SK-N-SH (cell line): ENCODE data around the gene C19orf47. TPM values are rescaled to one million over a fixed set of nuclear protein-coding genes. Genes with fewer than 3 reads are reported as not detected.
"Not testable (repeated sequence)": the region's sequence is repeated elsewhere in the genome, so short reads cannot be mapped to it uniquely, and the experiment has no call there.

ENCODE experiments used
- CTCF ChIA-PET: fragments of 300-600, 350-600 bp; formaldehyde crosslinking; extraction: SDS; loops from one replicate; lab custom pipeline; 2021; lab: Yijun Ruan, JAX
- POLR2A ChIA-PET: fragments of 350-600 bp; sonication (Branson Sonifier 250); formaldehyde crosslinking; extraction: SDS; loops from one replicate; lab custom pipeline; 2020; ENCODE audit warnings: antibody characterized with exemption, inconsistent platforms; lab: Yijun Ruan, JAX
- DNase-seq: peaks from one replicate; pipeline ENCODE4 v3.0.0; 2012
- H2AFZ ChIP-seq: fragments of 200-600 bp; sonication (generic); 2 replicates; pipeline ENCODE4 v1.8.1; 2016; ENCODE audit warnings: antibody characterized with exemption, mild to moderate bottlenecking, low read depth
- H3F3A ChIP-seq: fragments of 200-600 bp; sonication (generic); replicated peaks from 2 replicates; pipeline ENCODE3; 2016; ENCODE audit warnings: antibody characterized with exemption, mild to moderate bottlenecking; ENCODE audit not compliant: insufficient read depth
- H3K27ac ChIP-seq, 2 experiments: fragments of 200-500 bp in 1 of 2; fragments of 200-600 bp in 1 of 2; sonication (Bioruptor generic) in 1 of 2; sonication (generic), shearing (Covaris generic) in 1 of 2; 2 replicates each; pipeline versions ENCODE4 v1.5.1 to v1.6.1; 2014 to 2016; ENCODE audit warnings: low read depth in 2 of 2, inconsistent platforms in 1 of 2, low read length in 1 of 2, mild to moderate bottlenecking in 1 of 2, mixed read lengths in 1 of 2
- H3K27me3 ChIP-seq: fragments of 200-600 bp; sonication (generic), shearing (Covaris generic); 2 replicates; pipeline ENCODE4 v1.6.1; 2016; ENCODE audit warnings: mixed run types; ENCODE audit not compliant: insufficient read depth
- H3K36me3 ChIP-seq, 2 experiments: fragments of 200-500 bp in 1 of 2; fragments of 200-600 bp in 1 of 2; sonication (Bioruptor generic) in 1 of 2; sonication (generic) in 1 of 2; replicated peaks in 1 of 2; 2 replicates each; pipeline versions ENCODE3 to v1.5.1; 2014 to 2016; ENCODE audit warnings: low read length in 1 of 2, mild to moderate bottlenecking in 1 of 2; ENCODE audit not compliant: insufficient read depth in 2 of 2, control insufficient read depth in 1 of 2
- H3K4me1 ChIP-seq, 2 experiments: fragments of 200-500 bp in 1 of 2; fragments of 200-600 bp in 1 of 2; sonication (Bioruptor generic) in 1 of 2; sonication (generic), shearing (Covaris generic) in 1 of 2; 2 replicates each; pipeline versions ENCODE4 v1.5.1 to v1.6.1; 2014 to 2016; ENCODE audit warnings: low read depth in 1 of 2, low read length in 1 of 2, mixed run types in 1 of 2; ENCODE audit not compliant: insufficient read depth in 2 of 2, control insufficient read depth in 1 of 2
- H3K4me2 ChIP-seq: fragments of 200-600 bp; sonication (generic), shearing (Covaris generic); 2 replicates; pipeline ENCODE4 v1.6.1; 2017; ENCODE audit warnings: mixed run types
- H3K4me3 ChIP-seq, 2 experiments: fragments of 200-500 bp in 1 of 2; fragments of 200-600 bp in 1 of 2; sonication (Bioruptor generic) in 1 of 2; sonication (generic), shearing (Covaris generic) in 1 of 2; 2 replicates each; pipeline versions ENCODE4 v1.5.1 to v1.8.1; 2014 to 2016; ENCODE audit warnings: low read depth in 2 of 2, inconsistent platforms in 1 of 2, low read length in 1 of 2, mild to moderate bottlenecking in 1 of 2, mixed read lengths in 1 of 2, moderate library complexity in 1 of 2
- H3K79me2 ChIP-seq: fragments of 200-600 bp; sonication (generic); 2 replicates; pipeline ENCODE4 v1.8.1; 2017; ENCODE audit warnings: mild to moderate bottlenecking; ENCODE audit not compliant: insufficient read depth
- H3K9ac ChIP-seq: fragments of 200-600 bp; sonication (generic); 2 replicates; pipeline ENCODE4 v1.6.1; 2017; ENCODE audit warnings: mixed run types
- H3K9me2 ChIP-seq: fragments of 200-600 bp; sonication (generic); 2 replicates; pipeline ENCODE4 v1.6.1; 2017; ENCODE audit warnings: mixed run types
- H3K9me3 ChIP-seq: fragments of 200-600 bp; sonication (generic); 2 replicates; pipeline ENCODE4 v1.6.1; 2017; ENCODE audit warnings: mixed run types, mild to moderate bottlenecking, moderate library complexity
- H4K20me1 ChIP-seq: fragments of 200-600 bp; sonication (generic); 2 replicates; pipeline ENCODE4 v1.6.1; 2017; ENCODE audit warnings: mild to moderate bottlenecking, mixed run types; ENCODE audit not compliant: insufficient read depth
- FOSL2 ChIP-seq: IDR thresholded peaks from 2 replicates; pipeline ENCODE4 v1.4.0; 2012; ENCODE audit warnings: low read depth, mild to moderate bottlenecking, moderate library complexity, borderline replicate concordance
- MEF2A ChIP-seq: IDR thresholded peaks from 2 replicates; pipeline ENCODE4 v1.4.0; 2012; ENCODE audit warnings: low read depth, borderline replicate concordance
- RCOR1 ChIP-seq: fragments of 150-350 bp; IDR thresholded peaks from 2 replicates; pipeline ENCODE4 v1.6.1; 2017; ENCODE audit warnings: antibody characterized with exemption, low read length
- RFX5 ChIP-seq: IDR thresholded peaks from 2 replicates; pipeline ENCODE4 v1.6.1; 2012; ENCODE audit warnings: mild to moderate bottlenecking, improper control_type of control experiment, low read length
- RXRA ChIP-seq: IDR thresholded peaks from 2 replicates; pipeline ENCODE4 v1.4.0; 2012; ENCODE audit warnings: low read depth, mild to moderate bottlenecking, borderline replicate concordance
- SIN3A ChIP-seq: IDR thresholded peaks from 2 replicates; pipeline ENCODE4 v1.6.1; 2012; ENCODE audit warnings: low read depth, mild to moderate bottlenecking, low read length, moderate library complexity, borderline replicate concordance
- TAF1 ChIP-seq: IDR thresholded peaks from 2 replicates; pipeline ENCODE4 v1.6.1; 2012; ENCODE audit warnings: low read depth, mild to moderate bottlenecking, low read length, moderate library complexity, borderline replicate concordance
- TCF12 ChIP-seq: IDR thresholded peaks from 2 replicates; pipeline ENCODE4 v1.4.0; 2012
- TEAD4 ChIP-seq: IDR thresholded peaks from 2 replicates; pipeline ENCODE4 v1.4.0; 2012; ENCODE audit warnings: mild to moderate bottlenecking, borderline replicate concordance; ENCODE audit not compliant: insufficient read depth
- USF1 ChIP-seq: IDR thresholded peaks from 2 replicates; pipeline ENCODE4 v1.4.0; 2012; ENCODE audit warnings: low read depth, borderline replicate concordance
- USF2 ChIP-seq: fragments of 150-350 bp; IDR thresholded peaks from 2 replicates; pipeline ENCODE4 v1.6.1; 2017; ENCODE audit warnings: antibody characterized with exemption, low read length, low read depth, borderline replicate concordance
- WGBS: methylation state at CpG from one replicate; pipeline ENCODE4 v1.1.6; 2017; ENCODE audit warnings: low lambda C conversion rate; 5-methylcytosine and 5-hydroxymethylcytosine counted together
- polyA plus RNA-seq, 3 experiments: library from polyadenylated mRNA; depleted of rRNA; stranded (reverse); fragments of >200 nt; gene quantifications; 2 replicates each; pipeline ENCODE4 v1.2.3, GENCODE V29; 2012

C19orf47 gene
- polyA plus RNA-seq, 1 of the 3 experiments (the other 2 are of a cell fraction): 17.2 TPM

- Histone ChIP-seq H2AFZ (no peak overlapping the region), H3F3A (no peaks in the 10 kb centered on the region), H4K20me1 (no peaks in the 10 kb centered on the region), H3K79me2 (peaks cover 24% of the 10 kb centered on the region), H3K9ac (no peak overlapping the region), H3K4me1 (no peaks in the 10 kb centered on the region; a peak in 1 of 4 replicates), H3K4me2 (no peak overlapping the region), H3K27me3 (no peaks in the 10 kb centered on the region), H3K9me3 (no peaks in the 10 kb centered on the region), H3K4me3 (no peak overlapping the region), H3K36me3 (peaks cover 22 to 27% of the 10 kb centered on the region in 2 experiments), H3K27ac (no peak overlapping the region), H3K9me2 (no peaks in the 10 kb centered on the region)
- no peak for TF ChIP-seq RCOR1
- no peak for TF ChIP-seq RFX5
- no peak for TF ChIP-seq USF2
- no peak for TF ChIP-seq TCF12
- no peak for TF ChIP-seq TEAD4
- no peak for TF ChIP-seq RXRA
- no peak for TF ChIP-seq FOSL2
- no peak for TF ChIP-seq TAF1
- TF ChIP-seq MEF2A: no peak
- TF ChIP-seq USF1: no peak
- TF ChIP-seq SIN3A: no peak
- ChIA-PET POLR2A (no interaction called here), CTCF (interaction anchor here (1.0 to 1.1 kb wide), 4 partner anchors 11 to 299 kb away, joined by 3 to 5 read pairs (median 3); no protein-coding TSS in a partner anchor)
- no peak for DNase-seq
These were observed 13.1 kb downstream of the C19orf47 start for GRCh38 chr19:40335101-40335500.

GRCh38 chr19:40333083-40333482 lies 15.1 kb downstream of the C19orf47 start:
- H3K9me3 ChIP-seq, H3K4me1 ChIP-seq, H3K79me2 ChIP-seq, H2AFZ ChIP-seq, H3K27me3 ChIP-seq, H4K20me1 ChIP-seq, H3K27ac ChIP-seq, H3K4me3 ChIP-seq, H3K9ac ChIP-seq, DNase-seq, H3K4me2 ChIP-seq, H3K9me2 ChIP-seq, H3F3A ChIP-seq, POLR2A ChIA-PET: not testable (repeated sequence)
- WGBS: 98% methylated on average over 6 of the region's 6 CpGs
- peaks cover 19 to 30% of the 10 kb centered on the region in 2 experiments for H3K36me3 ChIP-seq
- CTCF ChIA-PET: interaction anchor here (1.0 kb wide), 1 partner anchor 28 kb away, joined by 5 read pairs; no protein-coding TSS in a partner anchor
